Measurements from ENCODE around the gene UVRAG. TPM values are rescaled to one million over a fixed set of nuclear protein-coding genes. Genes with fewer than 3 reads are reported as not detected.

Gene UVRAG
- total and polyA plus RNA-seq, 4 donors, result 8.7 to 53.2 (median 18.3) TPM

DNA sequence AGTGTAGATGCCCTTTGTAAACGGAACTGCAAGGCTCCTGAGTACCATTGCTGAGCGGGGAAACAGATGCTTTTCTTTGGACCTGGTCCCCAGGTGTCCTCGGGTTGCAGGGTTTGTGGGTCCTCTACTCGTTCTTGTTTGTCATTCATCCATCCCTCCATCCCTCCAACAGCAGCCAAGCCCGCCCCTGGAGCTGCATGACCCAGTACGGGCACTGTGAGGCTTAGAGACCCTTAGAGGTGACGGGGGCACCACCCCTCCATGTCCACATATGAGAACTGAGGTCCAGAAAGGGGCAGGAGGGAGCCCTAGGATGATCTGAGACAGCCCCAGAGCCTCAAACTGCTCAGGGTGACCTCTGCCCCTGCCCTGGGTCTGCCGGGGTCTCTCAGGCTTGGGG lies 345.8 kb downstream of the UVRAG start:
- WGBS, 2 donors, result 81 to 92% methylated on average over 8 of the region's 8 CpGs
- TF ChIP-seq, protein P1, sequence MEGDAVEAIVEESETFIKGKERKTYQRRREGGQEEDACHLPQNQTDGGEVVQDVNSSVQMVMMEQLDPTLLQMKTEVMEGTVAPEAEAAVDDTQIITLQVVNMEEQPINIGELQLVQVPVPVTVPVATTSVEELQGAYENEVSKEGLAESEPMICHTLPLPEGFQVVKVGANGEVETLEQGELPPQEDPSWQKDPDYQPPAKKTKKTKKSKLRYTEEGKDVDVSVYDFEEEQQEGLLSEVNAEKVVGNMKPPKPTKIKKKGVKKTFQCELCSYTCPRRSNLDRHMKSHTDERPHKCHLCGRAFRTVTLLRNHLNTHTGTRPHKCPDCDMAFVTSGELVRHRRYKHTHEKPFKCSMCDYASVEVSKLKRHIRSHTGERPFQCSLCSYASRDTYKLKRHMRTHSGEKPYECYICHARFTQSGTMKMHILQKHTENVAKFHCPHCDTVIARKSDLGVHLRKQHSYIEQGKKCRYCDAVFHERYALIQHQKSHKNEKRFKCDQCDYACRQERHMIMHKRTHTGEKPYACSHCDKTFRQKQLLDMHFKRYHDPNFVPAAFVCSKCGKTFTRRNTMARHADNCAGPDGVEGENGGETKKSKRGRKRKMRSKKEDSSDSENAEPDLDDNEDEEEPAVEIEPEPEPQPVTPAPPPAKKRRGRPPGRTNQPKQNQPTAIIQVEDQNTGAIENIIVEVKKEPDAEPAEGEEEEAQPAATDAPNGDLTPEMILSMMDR (IDR thresholded peaks at IDR 0.05; ENCODE audit: control extremely low read depth, extremely low read depth), result no peak
- no peak for DNase-seq
- Histone ChIP-seq H3K4me3 (no peak overlapping the region), H3K9me3 (ENCODE audit: control insufficient read depth in 4 of 4, insufficient read depth in 3 of 4, low read length in 3 of 4) (no peaks in the 10 kb centered on the region), H3K4me1 (ENCODE audit: control insufficient read depth in 5 of 5, insufficient read depth in 5 of 5, low read length in 5 of 5) (peaks cover 0 to 39% (median 4%) of the 10 kb centered on the region in 5 donors), H3K27me3 (ENCODE audit: control insufficient read depth in 3 of 3, insufficient read depth in 3 of 3, low read length in 2 of 3) (no peaks in the 10 kb centered on the region), H3K27ac (ENCODE audit: low read depth in 1 of 2, low read length in 1 of 2) (no peak overlapping the region), H3K36me3 (ENCODE audit: control insufficient read depth in 4 of 4, insufficient read depth in 4 of 4, low read length in 4 of 4) (no peaks in the 10 kb centered on the region), H3K9ac (ENCODE audit: insufficient read depth in 1 of 2, low read length in 2 of 2) (no peak overlapping the region)
- no peak for ATAC-seq (ENCODE audit: insufficient read depth, low FRiP score)

DNA sequence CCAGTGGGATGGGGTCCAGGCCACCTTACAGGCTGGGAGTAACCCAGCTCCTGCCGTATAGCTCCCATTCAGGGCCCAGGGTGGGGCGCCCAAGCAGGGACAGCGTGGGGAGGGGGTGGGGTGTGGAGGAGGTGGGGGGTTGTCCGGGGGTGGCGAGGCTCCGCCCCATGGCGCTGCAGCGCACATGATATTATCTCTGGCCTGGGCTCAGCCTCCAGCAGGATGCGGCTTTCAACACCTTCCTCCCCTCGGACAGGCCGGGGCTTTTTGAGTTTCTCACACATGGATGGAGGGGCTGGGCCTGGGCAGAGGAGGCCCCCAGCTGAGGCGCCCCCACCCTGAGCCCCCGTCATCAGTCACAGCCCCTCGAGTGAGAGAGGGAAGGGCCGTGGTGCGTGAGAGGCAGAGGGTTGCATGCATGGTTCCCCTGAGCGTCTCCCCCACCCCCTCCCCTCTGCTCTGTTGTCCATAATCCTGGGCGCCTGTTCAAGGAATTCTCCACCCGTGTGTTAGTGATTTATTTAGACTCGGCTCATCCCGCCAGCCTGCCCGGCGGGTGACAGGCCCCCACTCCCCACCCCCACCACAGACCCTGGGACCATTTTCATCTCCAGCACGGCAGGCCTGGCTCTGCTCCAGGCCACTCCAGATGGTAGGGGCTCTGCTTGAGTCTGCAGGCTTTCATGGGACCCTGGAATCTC lies 346.4 kb downstream of the UVRAG start:
- ATAC-seq (ENCODE audit: insufficient read depth, low FRiP score) (no peak), DNase-seq (peak; percentile 83 to 91 (median 85))
- Histone ChIP-seq H3K27ac (ENCODE audit: low read depth in 1 of 2, low read length in 1 of 2) (no peak overlapping the region), H3K9me3 (ENCODE audit: control insufficient read depth in 4 of 4, insufficient read depth in 3 of 4, low read length in 3 of 4) (no peaks in the 10 kb centered on the region), H3K36me3 (ENCODE audit: control insufficient read depth in 4 of 4, insufficient read depth in 4 of 4, low read length in 4 of 4) (no peaks in the 10 kb centered on the region), H3K27me3 (ENCODE audit: control insufficient read depth in 3 of 3, insufficient read depth in 3 of 3, low read length in 2 of 3) (no peaks in the 10 kb centered on the region), H3K4me1 (ENCODE audit: control insufficient read depth in 5 of 5, insufficient read depth in 5 of 5, low read length in 5 of 5) (peaks cover 0 to 38% (median 4%) of the 10 kb centered on the region in 5 donors), H3K4me3 (no peak overlapping the region), H3K9ac (ENCODE audit: insufficient read depth in 1 of 2, low read length in 2 of 2) (no peak overlapping the region)
- TF ChIP-seq, protein P1 (IDR thresholded peaks at IDR 0.05; ENCODE audit: control extremely low read depth, extremely low read depth), result no peak
- WGBS, 2 donors, result 27 to 34% methylated on average over 22 to 24 of the region's 24 CpGs

DNA sequence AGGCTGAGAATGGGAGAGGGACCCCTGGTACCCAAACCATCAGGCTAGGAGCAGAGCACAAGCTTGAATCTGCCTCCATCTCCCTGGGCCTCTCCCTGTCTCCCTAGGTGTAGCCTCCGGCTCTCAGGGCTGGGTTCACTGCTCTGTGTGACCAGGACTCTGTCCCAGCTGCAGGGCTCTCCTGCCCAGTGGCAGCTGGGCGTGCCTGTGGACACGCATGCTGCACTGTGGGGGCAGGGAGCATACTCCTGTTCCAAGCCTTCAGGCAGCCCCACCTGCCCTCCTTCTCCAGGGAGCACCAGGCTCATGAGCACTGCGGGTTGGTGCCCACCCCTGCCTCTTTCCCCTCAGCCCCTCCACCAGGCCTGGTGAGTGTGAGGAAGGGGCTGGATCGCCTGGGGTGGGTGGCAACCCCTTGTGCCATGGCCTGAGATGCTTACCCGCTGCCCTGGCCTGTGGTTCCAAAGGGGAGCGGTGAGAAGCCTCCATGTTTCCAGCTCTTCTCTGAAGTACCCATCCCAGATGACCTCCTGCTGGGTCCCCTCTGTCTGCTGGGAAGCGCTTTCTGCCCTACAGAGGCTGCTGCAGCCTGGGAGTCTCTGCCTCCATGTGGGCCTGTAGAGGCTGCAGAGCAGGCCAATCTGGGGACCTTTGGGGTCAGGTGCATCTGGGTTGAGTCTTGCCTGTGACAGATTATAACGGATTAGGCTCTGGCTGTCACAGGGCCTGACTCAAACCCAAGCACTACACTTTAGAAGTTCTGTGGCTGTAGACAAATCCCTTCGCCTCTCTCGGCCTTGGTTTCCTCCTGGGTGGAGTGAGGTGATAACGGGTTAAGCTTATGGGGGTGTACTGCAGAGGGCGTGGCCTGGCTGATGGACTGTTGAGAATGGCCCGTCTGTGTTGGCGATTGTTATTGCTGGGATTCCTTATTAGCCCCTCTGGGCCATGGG lies 347.6 kb downstream of the UVRAG start:
- H3K36me3 ChIP-seq (ENCODE audit: control insufficient read depth in 4 of 4, insufficient read depth in 4 of 4, low read length in 4 of 4), result no peaks in the 10 kb centered on the region
- no peak overlapping the region for H3K27ac ChIP-seq (ENCODE audit: low read depth in 1 of 2, low read length in 1 of 2)
- TF ChIP-seq, protein P1 (IDR thresholded peaks at IDR 0.05; ENCODE audit: control extremely low read depth, extremely low read depth), result no peak
- no peak overlapping the region for H3K9ac ChIP-seq (ENCODE audit: insufficient read depth in 1 of 2, low read length in 2 of 2)
- ATAC-seq (ENCODE audit: insufficient read depth, low FRiP score) (no peak), DNase-seq (no peak)
- H3K9me3 ChIP-seq (ENCODE audit: control insufficient read depth in 4 of 4, insufficient read depth in 3 of 4, low read length in 3 of 4), result no peaks in the 10 kb centered on the region
- H3K4me1 ChIP-seq (ENCODE audit: control insufficient read depth in 5 of 5, insufficient read depth in 5 of 5, low read length in 5 of 5), result peaks cover 0 to 30% (median 4%) of the 10 kb centered on the region in 5 donors
- H3K27me3 ChIP-seq (ENCODE audit: control insufficient read depth in 3 of 3, insufficient read depth in 3 of 3, low read length in 2 of 3), result no peaks in the 10 kb centered on the region
- no peak overlapping the region for H3K4me3 ChIP-seq
- 92 to 96% methylated on average over 15 of the region's 15 CpGs for WGBS, 2 donors

All from lung (tissue), 12 donors.